Fibroblast of villous mesenchyme (primary cell): ENCODE data around the gene TEX261. TPM values are rescaled to one million over a fixed set of nuclear protein-coding genes. Genes with fewer than 3 reads are reported as not detected.

Source experiments
- DNase-seq: peaks from one replicate; pipeline ENCODE4 v3.0.0-alpha.2; 2010; ENCODE audit warnings: low read depth
- H3K4me3 ChIP-seq: 2 replicates; pipeline ENCODE4 v1.5.1; 2011; ENCODE audit warnings: low read depth, mild to moderate bottlenecking, low read length
- total RNA-seq: library from RNA; depleted of rRNA; stranded (reverse); fragments of >200 nt; gene quantifications from 2 replicates; pipeline ENCODE4 v1.2.3, GENCODE V29; 2012
- TF ChIP-seq, protein P1 (sequence below): IDR thresholded peaks from 2 replicates; pipeline ENCODE4 v1.5.1; 2012; ENCODE audit warnings: low read depth, mild to moderate bottlenecking, low read length; ENCODE audit not compliant: insufficient read depth

Gene TEX261
- total RNA-seq, 1 donor: 35.4 TPM

DNA sequence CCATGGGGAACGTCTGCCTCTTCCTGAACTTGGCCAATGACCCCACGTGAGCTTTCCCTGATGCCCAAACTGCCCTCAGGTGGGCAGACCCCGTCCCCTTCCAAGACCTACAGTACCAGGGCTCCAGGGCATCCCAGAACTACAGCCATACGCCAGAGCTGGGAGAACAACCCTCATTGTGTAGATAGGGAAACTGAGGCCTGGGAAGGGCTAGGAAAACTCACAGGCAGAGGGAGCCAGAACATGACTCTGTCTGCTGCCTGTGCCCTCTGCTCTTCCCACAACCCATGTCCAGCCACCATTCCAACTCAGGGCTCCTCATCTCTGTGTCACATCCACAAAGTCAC, 33.1 kb downstream of the TEX261 start:
- TF ChIP-seq, protein P1, sequence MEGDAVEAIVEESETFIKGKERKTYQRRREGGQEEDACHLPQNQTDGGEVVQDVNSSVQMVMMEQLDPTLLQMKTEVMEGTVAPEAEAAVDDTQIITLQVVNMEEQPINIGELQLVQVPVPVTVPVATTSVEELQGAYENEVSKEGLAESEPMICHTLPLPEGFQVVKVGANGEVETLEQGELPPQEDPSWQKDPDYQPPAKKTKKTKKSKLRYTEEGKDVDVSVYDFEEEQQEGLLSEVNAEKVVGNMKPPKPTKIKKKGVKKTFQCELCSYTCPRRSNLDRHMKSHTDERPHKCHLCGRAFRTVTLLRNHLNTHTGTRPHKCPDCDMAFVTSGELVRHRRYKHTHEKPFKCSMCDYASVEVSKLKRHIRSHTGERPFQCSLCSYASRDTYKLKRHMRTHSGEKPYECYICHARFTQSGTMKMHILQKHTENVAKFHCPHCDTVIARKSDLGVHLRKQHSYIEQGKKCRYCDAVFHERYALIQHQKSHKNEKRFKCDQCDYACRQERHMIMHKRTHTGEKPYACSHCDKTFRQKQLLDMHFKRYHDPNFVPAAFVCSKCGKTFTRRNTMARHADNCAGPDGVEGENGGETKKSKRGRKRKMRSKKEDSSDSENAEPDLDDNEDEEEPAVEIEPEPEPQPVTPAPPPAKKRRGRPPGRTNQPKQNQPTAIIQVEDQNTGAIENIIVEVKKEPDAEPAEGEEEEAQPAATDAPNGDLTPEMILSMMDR: no peak
- H3K4me3 ChIP-seq: no peak overlapping the region
- DNase-seq: no peak

DNA sequence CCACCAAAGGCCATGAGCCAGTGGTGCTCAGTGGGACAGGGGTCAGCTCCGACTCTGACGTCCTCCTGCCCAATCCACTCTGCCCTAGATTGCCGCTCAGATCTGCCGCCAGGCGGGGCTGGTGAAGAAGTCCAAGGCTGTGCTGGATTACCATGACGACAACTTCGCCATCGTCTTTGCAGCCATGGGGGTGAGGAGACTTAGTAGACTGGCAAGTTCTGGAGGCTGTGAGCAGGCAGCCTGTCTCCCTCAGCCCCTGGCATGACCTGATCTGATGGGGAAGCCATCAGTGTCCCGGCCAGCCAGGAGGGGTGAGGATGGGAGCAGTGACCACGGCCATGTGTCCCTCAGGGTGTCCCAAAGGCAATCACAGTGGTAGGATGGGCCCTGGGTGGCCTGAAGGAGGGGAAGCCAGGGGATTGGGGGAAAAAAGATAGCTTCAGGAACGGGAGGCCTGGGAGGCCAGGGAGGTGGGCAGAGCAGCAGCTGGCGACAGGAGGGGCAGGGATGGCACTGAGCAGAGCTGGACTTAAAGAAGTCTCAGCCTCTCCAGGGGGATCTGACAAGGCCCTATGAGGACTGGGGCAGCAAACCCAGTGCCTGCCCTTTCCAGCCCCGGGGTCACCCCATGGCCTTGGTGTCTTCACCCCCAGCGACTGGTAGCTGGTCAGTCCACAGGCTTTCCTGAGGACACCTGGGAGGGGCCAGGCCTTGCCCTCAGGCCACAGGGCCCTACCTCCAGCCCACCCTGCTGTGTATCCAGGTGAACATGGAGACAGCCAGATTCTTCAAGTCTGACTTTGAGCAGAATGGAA, 33.6 kb downstream of the TEX261 start:
- H3K4me3 ChIP-seq: no peak overlapping the region
- TF ChIP-seq, protein P1: no peak
- DNase-seq: no peak

DNA sequence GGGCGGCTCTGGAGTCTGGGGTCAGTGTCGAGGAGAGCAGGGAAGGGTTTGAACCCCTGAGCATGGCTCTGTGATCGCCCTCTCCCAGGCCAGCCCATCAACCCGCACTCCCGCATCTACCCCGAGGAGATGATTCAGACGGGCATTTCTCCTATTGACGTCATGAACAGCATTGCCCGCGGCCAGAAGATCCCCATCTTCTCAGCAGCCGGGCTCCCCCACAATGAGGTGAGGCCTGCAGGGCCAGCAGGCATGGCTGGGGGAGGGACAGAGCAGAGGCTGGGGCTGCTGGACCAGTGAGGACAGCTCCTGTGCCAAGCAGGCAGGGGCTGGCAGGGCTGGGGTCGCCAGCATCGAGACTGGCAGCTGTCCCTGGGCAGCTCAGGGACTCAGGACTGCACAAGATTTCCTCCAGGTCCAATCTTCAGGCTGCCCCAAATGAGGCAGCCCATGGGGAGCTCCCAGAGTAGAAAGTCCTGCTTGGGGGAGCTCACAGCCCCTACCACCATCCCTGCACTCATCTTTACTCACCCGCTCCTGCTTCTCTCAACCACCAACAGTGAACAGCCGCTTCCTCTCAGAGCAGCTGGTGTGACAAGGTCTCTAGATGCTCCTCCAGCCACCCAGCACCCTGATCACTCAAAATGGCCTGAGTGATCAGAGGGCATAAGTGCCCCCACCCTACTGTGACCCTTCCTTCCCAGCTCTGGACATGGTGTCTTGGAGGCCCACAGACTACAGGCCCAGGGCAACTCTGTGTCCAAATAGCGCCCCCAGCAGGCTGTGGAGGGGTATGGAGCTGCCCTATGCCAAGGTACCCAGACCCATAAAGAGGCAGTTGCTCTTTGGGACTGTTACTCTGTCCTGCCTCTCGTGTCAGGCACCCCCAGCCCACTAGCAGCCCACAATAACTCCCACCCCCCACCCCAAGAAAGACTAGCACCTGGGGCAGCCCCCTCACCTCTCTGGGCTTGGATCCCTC, 34.5 kb downstream of the TEX261 start:
- no peak overlapping the region for H3K4me3 ChIP-seq
- no peak for DNase-seq
- TF ChIP-seq, protein P1: peak; percentile 12

DNA sequence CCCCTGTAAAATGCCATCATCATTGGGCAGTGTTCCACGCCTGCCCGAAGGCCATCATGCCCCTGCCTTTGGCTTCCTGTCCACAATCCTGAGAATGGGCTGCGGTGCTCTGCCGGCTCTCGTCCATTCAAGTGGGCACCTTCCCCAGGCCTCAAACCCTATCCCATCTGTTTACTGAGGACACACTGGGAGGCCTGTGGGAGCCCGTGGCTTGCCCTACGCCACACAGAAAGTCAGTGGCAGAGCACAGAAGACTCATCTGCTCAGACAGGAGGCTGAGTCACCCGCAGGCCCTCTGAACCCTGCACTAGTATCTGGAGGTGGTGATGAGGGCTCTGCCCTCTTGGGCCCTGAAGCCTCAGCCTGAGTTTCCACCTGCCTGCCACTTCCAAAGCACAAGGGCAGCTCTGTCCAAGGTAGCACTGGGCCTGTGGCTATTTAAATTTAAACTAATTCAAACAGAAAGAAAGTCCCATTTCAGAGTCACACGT, 35.4 kb downstream of the TEX261 start:
- no peak for DNase-seq
- TF ChIP-seq, protein P1: no peak
- no peak overlapping the region for H3K4me3 ChIP-seq

DNA sequence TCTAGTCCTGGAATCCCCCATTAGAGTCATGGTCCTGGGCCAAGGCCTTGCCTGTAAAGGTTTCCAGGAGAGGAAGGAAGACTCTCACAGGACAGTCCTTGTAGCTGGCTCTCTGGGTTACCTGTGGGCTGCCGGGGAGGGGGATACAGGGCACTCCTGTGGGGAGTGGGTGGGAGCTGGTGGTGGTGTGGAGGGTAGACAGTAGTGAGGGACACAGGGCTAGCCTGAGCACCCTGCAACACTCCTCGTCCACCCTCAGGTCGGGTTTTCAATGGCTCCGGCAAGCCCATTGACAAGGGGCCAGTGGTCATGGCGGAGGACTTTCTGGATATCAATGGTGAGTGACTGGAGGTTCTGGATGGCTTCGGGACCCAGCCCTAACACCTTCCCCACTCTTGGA, 35.9 kb downstream of the TEX261 start:
- TF ChIP-seq, protein P1: no peak
- H3K4me3 ChIP-seq: no peak overlapping the region
- DNase-seq: no peak

DNA sequence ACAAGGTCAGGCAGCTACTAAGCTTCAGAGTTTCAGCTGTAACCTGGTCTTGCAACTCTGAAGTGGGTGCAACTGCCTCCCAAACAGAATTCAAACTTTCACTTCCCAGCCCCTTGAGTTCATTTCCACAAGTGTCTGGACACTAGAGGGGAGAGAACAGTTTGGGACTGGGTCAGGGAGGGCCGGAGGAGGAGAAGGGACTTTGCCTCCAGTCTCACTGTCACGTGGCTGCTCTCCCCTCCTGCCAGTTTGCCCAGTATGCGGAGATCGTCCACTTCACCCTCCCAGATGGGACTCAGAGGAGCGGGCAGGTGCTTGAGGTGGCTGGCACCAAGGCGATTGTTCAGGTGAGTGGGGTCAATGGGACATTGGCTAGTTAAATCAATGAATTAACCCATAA, 36.9 kb downstream of the TEX261 start:
- no peak for DNase-seq
- TF ChIP-seq, protein P1: no peak
- no peak overlapping the region for H3K4me3 ChIP-seq
